H1 (cell line): Measurements from ENCODE around the gene LHPP. TPM values are rescaled to one million over a fixed set of nuclear protein-coding genes. Genes with fewer than 3 reads are reported as not detected.

Experiments
- CTCF ChIA-PET: fragments of 300-600 bp; sonication (Branson Sonifier 250); formaldehyde crosslinking; loops from one replicate; lab custom pipeline; 2021; ENCODE audit not compliant: partially characterized antibody; lab: Charles Lee
- POLR2A ChIA-PET: fragments of 300-600 bp; sonication (Branson Sonifier 250); formaldehyde crosslinking; loops from one replicate; lab custom pipeline; 2021; ENCODE audit warnings: inconsistent platforms; ENCODE audit not compliant: partially characterized antibody; lab: Charles Lee
- DNase-seq, 2 experiments: peaks; one replicate each; pipeline versions ENCODE4 v3.0.0 to v3.0.0-alpha.2; 2010 to 2022; ENCODE audit warnings: low spot score in 2 of 2, low read depth in 1 of 2, mixed read lengths in 1 of 2
- FAIRE-seq: peaks from 2 replicates; lab custom pipeline; 2011; peaks lifted over from hg19 to GRCh38; lab: Jason Lieb, UNC
- H2AFZ ChIP-seq: 2 replicates; pipeline ENCODE4 v1.8.1; 2012; ENCODE audit warnings: low read length, inconsistent platforms
- H2AK5ac ChIP-seq: 2 replicates; pipeline ENCODE4 v1.6.1; 2013; ENCODE audit warnings: low read depth, low read length
- H2BK120ac ChIP-seq: replicated peaks from 2 replicates; pipeline ENCODE3; 2013; ENCODE audit warnings: low read depth, low read length, inconsistent platforms
- H2BK12ac ChIP-seq: 2 replicates; pipeline ENCODE4 v1.6.1; 2013; ENCODE audit warnings: low read depth, low read length
- H2BK15ac ChIP-seq: 2 replicates; pipeline ENCODE4 v1.6.1; 2013; ENCODE audit warnings: low read length
- H2BK20ac ChIP-seq: 2 replicates; pipeline ENCODE4 v1.6.1; 2013; ENCODE audit warnings: low read length
- H2BK5ac ChIP-seq: 2 replicates; pipeline ENCODE4 v1.6.1; 2013; ENCODE audit warnings: low read depth, low read length
- H3K14ac ChIP-seq: 2 replicates; pipeline ENCODE4 v1.6.1; 2013; ENCODE audit warnings: inconsistent platforms; ENCODE audit not compliant: insufficient read length
- H3K18ac ChIP-seq: 2 replicates; pipeline ENCODE4 v1.6.1; 2013; ENCODE audit warnings: low read length; ENCODE audit errors: extremely low read depth
- H3K23ac ChIP-seq: 2 replicates; pipeline ENCODE4 v1.6.1; 2013; ENCODE audit warnings: inconsistent platforms; ENCODE audit not compliant: insufficient read length
- H3K23me2 ChIP-seq: 2 replicates; pipeline ENCODE4 v1.6.1; 2013; ENCODE audit warnings: low read depth, low read length
- H3K27ac ChIP-seq: 2 replicates; pipeline ENCODE4 v1.6.1; 2011; ENCODE audit warnings: low read depth, low read length, inconsistent platforms
- H3K27me3 ChIP-seq, 4 experiments: replicated peaks in 1 of 4; 1 replicate in 1 of 4; 2 replicates in 3 of 4; pipeline versions ENCODE4 v1.6.1 to v1.8.1; 2011 to 2013; ENCODE audit warnings: low read length in 3 of 4, mild to moderate bottlenecking in 3 of 4, inconsistent platforms in 2 of 4, mixed read lengths in 2 of 4, moderate library complexity in 1 of 4; ENCODE audit not compliant: control insufficient read depth in 3 of 4, insufficient read depth in 3 of 4; ENCODE audit errors: extremely low read depth in 1 of 4
- H3K36me3 ChIP-seq, 4 experiments: 2 replicates each; pipeline versions ENCODE4 v1.6.1 to v1.8.1; 2011 to 2013; ENCODE audit warnings: mild to moderate bottlenecking in 4 of 4, low read length in 3 of 4, moderate library complexity in 2 of 4, control low read depth in 1 of 4, inconsistent platforms in 1 of 4; ENCODE audit not compliant: insufficient read depth in 4 of 4, control insufficient read depth in 2 of 4
- H3K4ac ChIP-seq: replicated peaks from 2 replicates; pipeline ENCODE3; 2013; ENCODE audit warnings: low read length, low read depth, mixed read lengths, inconsistent platforms; ENCODE audit not compliant: insufficient read length
- H3K4me1 ChIP-seq, 4 experiments: replicated peaks in 1 of 4; 1 replicate in 1 of 4; 2 replicates in 3 of 4; pipeline versions ENCODE4 v1.6.1 to v1.8.1; 2011 to 2013; ENCODE audit warnings: low read length in 3 of 4, inconsistent platforms in 2 of 4, mixed read lengths in 1 of 4; ENCODE audit not compliant: insufficient read depth in 4 of 4, control insufficient read depth in 3 of 4
- H3K4me2 ChIP-seq, 2 experiments: 2 replicates each; pipeline versions ENCODE4 v1.6.1 to v1.8.1; 2011 to 2013; ENCODE audit warnings: low read depth in 2 of 2, low read length in 2 of 2, control low read depth in 1 of 2, inconsistent platforms in 1 of 2, mild to moderate bottlenecking in 1 of 2; ENCODE audit not compliant: insufficient read depth in 1 of 2
- H3K4me3 ChIP-seq, 4 experiments: fragments of 200-600, 300-600 bp in 1 of 4; sonication (generic), shearing (Covaris generic), sonication (Bioruptor Twin) in 1 of 4; 2 replicates each; pipeline versions ENCODE4 v1.5.1 to v1.8.1; 2011 to 2016; ENCODE audit warnings: low read length in 4 of 4, low read depth in 3 of 4, control low read depth in 2 of 4, inconsistent platforms in 2 of 4, mild to moderate bottlenecking in 2 of 4, mixed read lengths in 1 of 4, moderate library complexity in 1 of 4; ENCODE audit not compliant: insufficient read depth in 2 of 4; ENCODE audit errors: extremely low read depth in 1 of 4
- H3K56ac ChIP-seq: replicated peaks from 2 replicates; pipeline ENCODE3; 2013; ENCODE audit warnings: low read depth, mild to moderate bottlenecking, mixed read lengths, low read length, inconsistent platforms; ENCODE audit not compliant: insufficient read length
- H3K79me1 ChIP-seq: 2 replicates; pipeline ENCODE4 v1.6.1; 2013; ENCODE audit warnings: low read depth, low read length, control low read depth
- H3K79me2 ChIP-seq, 2 experiments: 2 replicates each; pipeline versions ENCODE4 v1.6.1 to v1.8.1; 2012 to 2013; ENCODE audit warnings: low read length in 2 of 2, mild to moderate bottlenecking in 2 of 2, inconsistent platforms in 1 of 2; ENCODE audit not compliant: insufficient read depth in 2 of 2, control insufficient read depth in 1 of 2
- H3K9ac ChIP-seq, 4 experiments: replicated peaks in 1 of 4; 1 replicate in 1 of 4; 2 replicates in 3 of 4; pipeline versions ENCODE4 v1.6.1 to v1.8.1; 2011 to 2013; ENCODE audit warnings: low read depth in 3 of 4, low read length in 3 of 4, control low read depth in 2 of 4, mild to moderate bottlenecking in 2 of 4, moderate library complexity in 2 of 4, inconsistent platforms in 1 of 4; ENCODE audit errors: extremely low read depth in 1 of 4
- H3K9me3 ChIP-seq, 2 experiments: 2 replicates each; pipeline versions ENCODE4 v1.6.1 to v1.8.1; 2012 to 2013; ENCODE audit warnings: mild to moderate bottlenecking in 2 of 2, moderate library complexity in 2 of 2, control low read depth in 1 of 2, inconsistent platforms in 1 of 2, low read depth in 1 of 2, low read length in 1 of 2, mixed read lengths in 1 of 2; ENCODE audit not compliant: insufficient read depth in 2 of 2
- H4K20me1 ChIP-seq, 2 experiments: replicated peaks in 1 of 2; 2 replicates each; pipeline versions ENCODE3 to v1.8.1; 2011 to 2013; ENCODE audit warnings: inconsistent platforms in 2 of 2, low read length in 2 of 2, mild to moderate bottlenecking in 1 of 2; ENCODE audit not compliant: insufficient read depth in 2 of 2, control insufficient read depth in 1 of 2
- H4K5ac ChIP-seq: 2 replicates; pipeline ENCODE4 v1.6.1; 2013; ENCODE audit warnings: low read length, low read depth, mixed read lengths, inconsistent platforms; ENCODE audit not compliant: insufficient read length
- H4K8ac ChIP-seq: 2 replicates; pipeline ENCODE4 v1.8.0; 2013; ENCODE audit warnings: mild to moderate bottlenecking, moderate library complexity, low read length, inconsistent platforms; ENCODE audit not compliant: insufficient read depth; ENCODE audit errors: extremely low read depth
- H4K91ac ChIP-seq: replicated peaks from 2 replicates; pipeline ENCODE3; 2013; ENCODE audit warnings: low read length, mixed read lengths, inconsistent platforms; ENCODE audit not compliant: insufficient read length
- ATF3 ChIP-seq: IDR thresholded peaks from 2 replicates; pipeline ENCODE4 v1.6.1; 2011; ENCODE audit warnings: low read depth, mild to moderate bottlenecking, low read length; ENCODE audit not compliant: insufficient read depth
- GABPA ChIP-seq: IDR thresholded peaks from 2 replicates; pipeline ENCODE4 v1.6.1; 2011; ENCODE audit warnings: mild to moderate bottlenecking, low read length, moderate library complexity, borderline replicate concordance; ENCODE audit not compliant: insufficient read depth
- JUND ChIP-seq: IDR thresholded peaks from 2 replicates; pipeline ENCODE4 v1.6.1; 2011; ENCODE audit warnings: mild to moderate bottlenecking, improper control_type of control experiment, low read length
- KDM1A ChIP-seq: fragments of 200-600, 300-600 bp; sonication (generic); IDR thresholded peaks from 2 replicates; pipeline ENCODE4 v1.7.1; 2016; ENCODE audit warnings: mild to moderate bottlenecking, low read length, borderline replicate concordance
- KDM4A ChIP-seq: IDR thresholded peaks from one replicate; pipeline ENCODE4 v1.7.1; 2012; ENCODE audit warnings: low read depth, mild to moderate bottlenecking, moderate library complexity, low read length, inconsistent platforms; ENCODE audit not compliant: severe bottlenecking
- NANOG ChIP-seq: IDR thresholded peaks from 2 replicates; pipeline ENCODE4 v1.6.1; 2011; ENCODE audit warnings: low read length, low read depth, mild to moderate bottlenecking, inconsistent platforms; ENCODE audit not compliant: insufficient read depth, poor library complexity, severe bottlenecking
- SAP30 ChIP-seq: fragments of 300-600 bp; sonication (generic); IDR thresholded peaks from 2 replicates; pipeline ENCODE4 v1.7.1; 2012; ENCODE audit warnings: low read length, moderate library complexity, mild to moderate bottlenecking, inconsistent platforms; ENCODE audit not compliant: insufficient read depth, insufficient replicate concordance
- SIX5 ChIP-seq: IDR thresholded peaks from 2 replicates; pipeline ENCODE4 v1.6.1; 2011; ENCODE audit warnings: mild to moderate bottlenecking, low read depth, low read length
- USF2 ChIP-seq: IDR thresholded peaks from 2 replicates; pipeline ENCODE4 v1.6.1; 2011; ENCODE audit warnings: low read length, improper control_type of control experiment
- WGBS, 2 experiments: shearing (Covaris generic) in 1 of 2; methylation state at CpG; one replicate each; pipeline versions ENCODE4 v1.1.6 to v1.1.7; 2013 to 2015; ENCODE audit warnings: low lambda C conversion rate in 2 of 2, mixed read lengths in 2 of 2, inconsistent platforms in 1 of 2, low coverage in 1 of 2, missing lambda C conversion rate in 1 of 2; ENCODE audit not compliant: insufficient replicate concordance in 2 of 2, insufficient coverage in 1 of 2, insufficient read length in 1 of 2; ENCODE audit errors: extremely low coverage in 1 of 2, missing lambda C conversion rate in 1 of 2; 5-methylcytosine and 5-hydroxymethylcytosine counted together
- polyA plus RNA-seq, 7 experiments: library from polyadenylated mRNA; depleted of rRNA in 3 of 7; stranded (reverse) in 5 of 7; unstranded in 2 of 7; fragments of >200 nt in 5 of 7; fragments of 200-250 nt in 2 of 7; gene quantifications; 1 replicate in 5 of 7; 2 replicates in 1 of 7; 4 replicates in 1 of 7; pipeline versions ENCODE4 v1.2.1 to v1.2.3, GENCODE V29; 2011 to 2013; ENCODE audit warnings: missing spikeins in 2 of 7, mixed read lengths in 2 of 7
- total RNA-seq: library from RNA; stranded (reverse); fragmentation: NEBNext Ultra II Directional; extraction: Animal tissue kit (Norgen Biotek cat#: 25700); gene quantifications from 2 replicates; pipeline ENCODE4 v1.2.1, GENCODE V29; 2021

Gene LHPP
- total and polyA plus RNA-seq, 2 of the 8 experiments (the other 6 are each of a cell fraction or from before 2014, with no cell fraction given) = 26.0 to 45.0 TPM

- H3K4me3 ChIP-seq = no peak overlapping the region
- H4K91ac ChIP-seq = peak overlapping the region; percentile 5
- no peak overlapping the region for H2BK15ac ChIP-seq
- H3K36me3 ChIP-seq = no peaks in the 10 kb centered on the region
- DNase-seq = no peak
- 94% methylated on average over 31 of the region's 33 CpGs; no CpG with 5 or more reads in 1 of the 2 experiments for WGBS, 2 experiments
- H4K8ac ChIP-seq = no peak overlapping the region
- FAIRE-seq = no peak
- no peak overlapping the region for H3K27ac ChIP-seq
- no peak overlapping the region for H4K5ac ChIP-seq
- H3K79me2 ChIP-seq = no peaks in the 10 kb centered on the region
- no peak overlapping the region for H3K14ac ChIP-seq
- CTCF ChIA-PET = interaction anchor here (0.5 to 27.9 kb wide), 11 partner anchors 19 to 460 kb away, joined by 3 to 681 read pairs (median 4); no protein-coding TSS in a partner anchor
- H3K79me1 ChIP-seq = no peaks in the 10 kb centered on the region
- H3K27me3 ChIP-seq = no peaks in the 10 kb centered on the region
- POLR2A ChIA-PET = interaction anchor here (0.6 kb wide), 1 partner anchor 774 kb away, joined by 3 read pairs; no protein-coding TSS in a partner anchor
- H2AFZ ChIP-seq = no peak overlapping the region
- H2BK20ac ChIP-seq = no peak overlapping the region
- H2BK120ac ChIP-seq = no peak overlapping the region
- H2BK12ac ChIP-seq = no peak overlapping the region; the same call in 1 of the 2 replicates
- no peak overlapping the region for H2BK5ac ChIP-seq
- H3K56ac ChIP-seq = no peak overlapping the region
- H3K9ac ChIP-seq = no peak overlapping the region
- peaks cover 3 to 9% (median 7%) of the 10 kb centered on the region in 4 experiments; a peak in 6 of 7 replicates for H3K4me1 ChIP-seq
- no peak overlapping the region for H2AK5ac ChIP-seq
- H3K4me2 ChIP-seq = no peak overlapping the region
- H3K23ac ChIP-seq = no peak overlapping the region
- H4K20me1 ChIP-seq = peaks cover 0 to 5% of the 10 kb centered on the region in 2 experiments
- H3K4ac ChIP-seq = no peak overlapping the region
- H3K23me2 ChIP-seq = no peaks in the 10 kb centered on the region
- 0 out of 4 replicates have a peak, but pooled peaks cover 0 to 4% of the 10 kb centered on the region in 2 experiments for H3K9me3 ChIP-seq
- H3K18ac ChIP-seq = no peak overlapping the region
- TF ChIP-seq KDM1A (no peak), SAP30 (no peak), SIX5 (no peak), JUND (no peak), KDM4A (no peak), ATF3 (no peak), GABPA (no peak), NANOG (no peak), USF2 (no peak)
These were observed 105.6 kb downstream of the LHPP start for GRCh38 chr10:124566981-124567835.
